ENCODE data around the gene PTAFR. TPM values are rescaled to one million over a fixed set of nuclear protein-coding genes. Genes with fewer than 3 reads are reported as not detected.

PTAFR gene
- total and polyA plus RNA-seq, 2 of the 4 experiments (the other 2 are of a cell fraction), result 0.17 to 0.18 TPM

- no peak overlapping the region for H2BK120ac ChIP-seq (ENCODE audit: low read depth, low read length)
- no peaks in the 10 kb centered on the region for H3K36me3 ChIP-seq (ENCODE audit: control insufficient read depth, insufficient read depth, low read length)
- ChIA-PET CTCF (no interaction called here), POLR2A (ENCODE audit: unreplicated experiment) (no interaction called here)
- no peaks in the 10 kb centered on the region for H3K27me3 ChIP-seq (ENCODE audit: control insufficient read depth, insufficient read depth, low read length)
- no peaks in the 10 kb centered on the region for H3K79me1 ChIP-seq (ENCODE audit: low read depth in 1 of 2, low read length in 2 of 2)
- ATAC-seq (ENCODE audit: low read depth) (peak; percentile 74), DNase-seq (peak; percentile 88)
- H2BK20ac ChIP-seq (ENCODE audit: low read depth, low read length), result no peak overlapping the region
- H3K4me3 ChIP-seq (ENCODE audit: insufficient read depth, low read depth, low read length), result no peak overlapping the region
- H3K4me1 ChIP-seq (ENCODE audit: control insufficient read depth, insufficient read depth, low read length), result peaks cover 3% of the 10 kb centered on the region; the same call in 1 of the 2 replicates
- WGBS, 2 experiments (ENCODE audit: extremely low coverage in 2 of 2, insufficient read length in 1 of 2), result no CpG with 5 or more reads among the region's 7 CpGs
- H3K9me1 ChIP-seq (ENCODE audit: insufficient read depth, low read length), result peaks cover 12% of the 10 kb centered on the region
- no peaks in the 10 kb centered on the region; the same call in 1 of the 2 replicates for H3K9me3 ChIP-seq (ENCODE audit: control insufficient read depth, insufficient read depth, low read length)
- no peak overlapping the region for H4K5ac ChIP-seq (ENCODE audit: low read depth, low read length)
- no peak overlapping the region for H4K8ac ChIP-seq (ENCODE audit: low read depth in 2 of 2, low read length in 2 of 2)
- no peak overlapping the region for H3K4ac ChIP-seq (ENCODE audit: low read depth, low read length)
- H3K9ac ChIP-seq (ENCODE audit: low read depth, low read length), result no peak overlapping the region
- no peak overlapping the region for H2BK15ac ChIP-seq (ENCODE audit: low read depth, low read length)
- H3K56ac ChIP-seq (ENCODE audit: extremely low read depth, insufficient read depth, low read length), result no peak overlapping the region
- H2AK9ac ChIP-seq (replicated peaks; ENCODE audit: low read depth, low read length, poor library complexity), result no peak overlapping the region
- H3K27ac ChIP-seq (ENCODE audit: insufficient read depth, low read length), result no peak overlapping the region
- no peaks in the 10 kb centered on the region for H4K20me1 ChIP-seq (ENCODE audit: insufficient read depth, low read length)
- no peak overlapping the region for H4K91ac ChIP-seq (ENCODE audit: insufficient read depth, low read depth, low read length)
- BruUV-seq (replicated peaks), result no TSS peak
- in situ Hi-C loops (cut with MboI; ENCODE audit: low sequenced_read_pairs), result no loop called here
- TF ChIP-seq CHD1 (IDR thresholded peaks at IDR 0.05; ENCODE audit: low read depth, low read length) (no peak), BHLHE40 (IDR thresholded peaks at IDR 0.05; ENCODE audit: low read depth, low read length) (no peak), NFE2L2 (IDR thresholded peaks at IDR 0.05; ENCODE audit: low read depth, low read length) (peak; percentile 73; the same call in 1 of the 2 replicates), RAD21 (IDR thresholded peaks at IDR 0.05; ENCODE audit: low read length) (no peak), ELK1 (IDR thresholded peaks at IDR 0.05; ENCODE audit: borderline replicate concordance, low read depth, low read length) (no peak), RFX5 (IDR thresholded peaks at IDR 0.05; ENCODE audit: low read depth, low read length) (no peak), FOS (IDR thresholded peaks at IDR 0.05; ENCODE audit: low read depth, low read length) (peak; percentile 66), RCOR1 (IDR thresholded peaks at IDR 0.05; ENCODE audit: insufficient replicate concordance, low read length) (no peak), SMC3 (IDR thresholded peaks at IDR 0.05; ENCODE audit: low read depth, low read length) (no peak), CTCF (conservative IDR thresholded peaks at IDR 0.05; ENCODE audit: low read depth, low read length) (no peak), MAFK (IDR thresholded peaks at IDR 0.05; ENCODE audit: low read depth, low read length) (peak; percentile 40), MXI1 (IDR thresholded peaks at IDR 0.05; ENCODE audit: borderline replicate concordance, low read depth, low read length) (no peak), USF2 (IDR thresholded peaks at IDR 0.05; ENCODE audit: low read depth, low read length) (no peak), CEBPB (IDR thresholded peaks at IDR 0.05; ENCODE audit: low read depth, low read length) (peak; percentile 89), MAZ (IDR thresholded peaks at IDR 0.05; ENCODE audit: borderline replicate concordance, low read depth, low read length) (no peak), POLR2A (IDR thresholded peaks at IDR 0.05; ENCODE audit: low read depth, low read length) (no peak)
- H2AK5ac ChIP-seq (ENCODE audit: low read depth, low read length), result no peak overlapping the region
- dilution Hi-C loops (cut with HindIII; ENCODE audit: low sequenced_read_pairs, unreplicated experiment), result no loop called here
- H3K23ac ChIP-seq (ENCODE audit: low read depth, low read length), result no peak overlapping the region
- no peak overlapping the region for H3K18ac ChIP-seq (ENCODE audit: low read depth, low read length)
- no peak overlapping the region for H2BK5ac ChIP-seq (ENCODE audit: low read depth, low read length, poor library complexity, severe bottlenecking)
- intact Hi-C loops (cut with micrococcal nuclease), result no loop called here
- no peak overlapping the region for H3K4me2 ChIP-seq (ENCODE audit: low read depth, low read length)
- no peak overlapping the region for H3K14ac ChIP-seq (replicated peaks; ENCODE audit: low read depth, low read length)
- no peak overlapping the region for H2AFZ ChIP-seq (replicated peaks; ENCODE audit: low read length, poor library complexity)
These were observed 37.3 kb downstream of the PTAFR start for GRCh38 chr1:28139025-28139712.
